GM12878 (cell line): Measurements from ENCODE around the gene TUBA8. TPM values are rescaled to one million over a fixed set of nuclear protein-coding genes. Genes with fewer than 3 reads are reported as not detected.

ENCODE experiments used
- ATAC-seq: fragments of 200-7000 bp; cut with Tn5 transposase; 3 replicates; pipeline ENCODE4 v1.9.1; 2020; ENCODE audit warnings: mild to moderate bottlenecking, moderate library complexity
- BruUV-seq: library from RNA; stranded (reverse); fragments of 400-500 nt; replicated peaks from 2 replicates; lab custom pipeline; 2021; lab: Mats Ljungman, UMichigan
- CTCF ChIA-PET: fragments of 300-600 bp; sonication (Branson Sonifier 250); formaldehyde crosslinking; extraction: SDS; loops from one replicate; lab custom pipeline; 2021; ENCODE audit warnings: inconsistent platforms; lab: Yijun Ruan, JAX
- POLR2A ChIA-PET: fragments of 350-600 bp; formaldehyde crosslinking; extraction: SDS; loops from one replicate; lab custom pipeline; 2021; ENCODE audit warnings: inconsistent platforms; lab: Charles Lee
- RAD21 ChIA-PET: fragments of 300-600 bp; sonication (Branson Sonifier 250); formaldehyde crosslinking; loops from one replicate; lab custom pipeline; 2023; ENCODE audit warnings: antibody characterized with exemption; ENCODE audit not compliant: unreplicated experiment; lab: Charles Lee
- SMC1A ChIA-PET: fragments of 300-600 bp; sonication (Branson Sonifier 250); formaldehyde crosslinking; loops from one replicate; lab custom pipeline; 2023; ENCODE audit not compliant: unreplicated experiment, uncharacterized antibody; lab: Charles Lee
- DNase-seq: peaks from one replicate; pipeline ENCODE4 v3.0.0-alpha.2; 2011; ENCODE audit warnings: low read depth, low spot score
- FAIRE-seq: peaks from 3 replicates; lab custom pipeline; 2011; peaks lifted over from hg19 to GRCh38; lab: Jason Lieb, UNC
- H2AFZ ChIP-seq: 2 replicates; pipeline ENCODE4 v1.6.0; 2011; ENCODE audit warnings: low read depth, low read length, control low read depth; ENCODE audit not compliant: control insufficient read depth
- H3K27ac ChIP-seq: 2 replicates; pipeline ENCODE4 v1.5.1; 2011; ENCODE audit warnings: control low read depth; ENCODE audit not compliant: control insufficient read depth, insufficient read depth
- H3K27me3 ChIP-seq, 2 experiments: replicated peaks in 1 of 2; 2 replicates each; pipeline versions ENCODE4 v1.6.0 to v1.6.1; 2011; ENCODE audit warnings: low read length in 1 of 2; ENCODE audit not compliant: control insufficient read depth in 2 of 2, insufficient read depth in 2 of 2
- H3K36me3 ChIP-seq, 2 experiments: 2 replicates each; pipeline ENCODE4 v1.5.1; 2011; ENCODE audit warnings: low read length in 1 of 2; ENCODE audit not compliant: control insufficient read depth in 2 of 2, insufficient read depth in 2 of 2
- H3K4me1 ChIP-seq: 2 replicates; pipeline ENCODE4 v1.6.1; 2011; ENCODE audit warnings: mild to moderate bottlenecking, low read length, moderate library complexity, mixed read lengths; ENCODE audit not compliant: control insufficient read depth, insufficient read depth
- H3K4me2 ChIP-seq: 2 replicates; pipeline ENCODE4 v1.6.0; 2011; ENCODE audit warnings: control low read depth; ENCODE audit not compliant: control insufficient read depth, insufficient read depth
- H3K4me3 ChIP-seq: fragments of 200-600 bp; sonication (generic); 2 replicates; pipeline ENCODE4 v1.5.1; 2016
- H3K79me2 ChIP-seq: 2 replicates; pipeline ENCODE4 v1.6.0; 2011; ENCODE audit warnings: low read length; ENCODE audit not compliant: control insufficient read depth, insufficient read depth
- H3K9ac ChIP-seq: 2 replicates; pipeline ENCODE4 v1.8.0; 2011; ENCODE audit warnings: low read length, control low read depth, mixed read lengths; ENCODE audit not compliant: control insufficient read depth, insufficient read depth
- H3K9me3 ChIP-seq: replicated peaks from 3 replicates; pipeline ENCODE4 v1.5.1; 2011; ENCODE audit warnings: mild to moderate bottlenecking, low read length; ENCODE audit not compliant: control insufficient read depth, insufficient read depth
- H4K20me1 ChIP-seq: 2 replicates; pipeline ENCODE4 v1.6.0; 2011; ENCODE audit not compliant: control insufficient read depth, insufficient read depth
- ASH2L ChIP-seq: fragments of 300-600, 200-600 bp; sonication (generic); IDR thresholded peaks from 2 replicates; pipeline ENCODE4 v1.6.1; 2017; ENCODE audit warnings: low read depth, mild to moderate bottlenecking, borderline replicate concordance
- BACH1 ChIP-seq: fragments of 450-650 bp; IDR thresholded peaks from 2 replicates; pipeline ENCODE4 v1.6.1; 2017; ENCODE audit warnings: mild to moderate bottlenecking, borderline replicate concordance
- BCL3 ChIP-seq: IDR thresholded peaks from 2 replicates; pipeline ENCODE4 v1.6.1; 2011; ENCODE audit warnings: borderline replicate concordance, low read depth, mild to moderate bottlenecking, moderate library complexity, low read length; ENCODE audit not compliant: insufficient read depth, poor library complexity, severe bottlenecking
- BRCA1 ChIP-seq: IDR thresholded peaks from 2 replicates; pipeline ENCODE4 v1.6.1; 2011; ENCODE audit warnings: low read depth, low read length, improper control_type of control experiment
- CBX3 ChIP-seq: fragments of 200-600 bp; sonication (generic); IDR thresholded peaks from 2 replicates; pipeline ENCODE4 v1.6.1; 2016; ENCODE audit warnings: low read depth, borderline replicate concordance
- GATAD2B ChIP-seq: fragments of 450-650 bp; conservative IDR thresholded peaks from 2 replicates; pipeline ENCODE4 v1.6.1; 2017; ENCODE audit warnings: low read depth, mild to moderate bottlenecking, moderate library complexity
- MEF2B ChIP-seq: fragments of 450-650 bp; IDR thresholded peaks from 2 replicates; pipeline ENCODE4 v1.6.1; 2018; ENCODE audit warnings: mild to moderate bottlenecking, moderate library complexity; ENCODE audit not compliant: partially characterized antibody, poor library complexity, severe bottlenecking
- RAD51 ChIP-seq: fragments of 450-650 bp; IDR thresholded peaks from 2 replicates; pipeline ENCODE4 v1.6.1; 2016; ENCODE audit warnings: moderate library complexity, mild to moderate bottlenecking, inconsistent platforms
- ZNF687 ChIP-seq: fragments of 450-650 bp; IDR thresholded peaks from 2 replicates; pipeline ENCODE4 v1.6.1; 2017; ENCODE audit warnings: mild to moderate bottlenecking, moderate library complexity
- WGBS: methylation state at CpG from one replicate; pipeline ENCODE4 v1.1.6; 2016; ENCODE audit warnings: low lambda C conversion rate; ENCODE audit not compliant: insufficient replicate concordance, insufficient coverage; ENCODE audit errors: missing lambda C conversion rate; 5-methylcytosine and 5-hydroxymethylcytosine counted together
- in situ Hi-C: fragments of 300-500 bp; cut with MboI; formaldehyde crosslinking; loops from 9 replicates; pipeline ENCODE4 v1.14.3; 2018; ENCODE audit warnings: mixed read lengths
- intact Hi-C: fragments of 100-400 bp; cut with micrococcal nuclease; formaldehyde crosslinking; loops from one replicate; pipeline ENCODE4 v1.14.2; 2022; ENCODE audit not compliant: unreplicated experiment
- polyA plus RNA-seq, 11 experiments: library from polyadenylated mRNA; depleted of rRNA in 4 of 11; unstranded in 6 of 11; stranded (reverse) in 5 of 11; fragments of >200 nt; fragmentation: Nextera tagmentation in 4 of 11; fragmentation: Illumina TruSeq in 1 of 11; extraction: Ambion mirVana in 4 of 11; extraction: Trizol in 1 of 11; gene quantifications; 1 replicate in 1 of 11; 2 replicates in 10 of 11; pipeline versions ENCODE4 v1.2.1 to v1.2.3, GENCODE V29; 2011 to 2016; ENCODE audit warnings: inconsistent platforms in 2 of 11, missing spikeins in 2 of 11, low read depth in 1 of 11
- total RNA-seq, 4 experiments: library from RNA; depleted of rRNA in 3 of 4; stranded (reverse); fragments of >200 nt in 3 of 4; fragmentation: Illumina TruSeq in 1 of 4; extraction: Trizol in 1 of 4; gene quantifications; 2 replicates each; pipeline versions ENCODE4 v1.2.1 to v1.2.3, GENCODE V29; 2013 to 2021
- TF ChIP-seq, protein P1 (sequence below): IDR thresholded peaks from 2 replicates; pipeline ENCODE4 v1.6.1; 2012; ENCODE audit warnings: low read depth, low read length, improper control_type of control experiment
- TF ChIP-seq, protein P2 (sequence below): IDR thresholded peaks from 2 replicates; pipeline ENCODE4 v1.6.1; 2011; ENCODE audit warnings: borderline replicate concordance, low read depth, mild to moderate bottlenecking, moderate library complexity, mixed read lengths, low read length; ENCODE audit not compliant: insufficient read depth; ENCODE audit errors: extremely low read length
- TF ChIP-seq, protein P3 (sequence below): fragments of 450-650 bp; IDR thresholded peaks from 2 replicates; pipeline ENCODE4 v1.6.1; 2014; ENCODE audit warnings: mild to moderate bottlenecking

TUBA8 gene
- total and polyA plus RNA-seq, 10 of the 15 experiments (the other 5 are each of a cell fraction or from before 2014, with no cell fraction given): 2.2 to 30.3 (median 21.0) TPM

DNA sequence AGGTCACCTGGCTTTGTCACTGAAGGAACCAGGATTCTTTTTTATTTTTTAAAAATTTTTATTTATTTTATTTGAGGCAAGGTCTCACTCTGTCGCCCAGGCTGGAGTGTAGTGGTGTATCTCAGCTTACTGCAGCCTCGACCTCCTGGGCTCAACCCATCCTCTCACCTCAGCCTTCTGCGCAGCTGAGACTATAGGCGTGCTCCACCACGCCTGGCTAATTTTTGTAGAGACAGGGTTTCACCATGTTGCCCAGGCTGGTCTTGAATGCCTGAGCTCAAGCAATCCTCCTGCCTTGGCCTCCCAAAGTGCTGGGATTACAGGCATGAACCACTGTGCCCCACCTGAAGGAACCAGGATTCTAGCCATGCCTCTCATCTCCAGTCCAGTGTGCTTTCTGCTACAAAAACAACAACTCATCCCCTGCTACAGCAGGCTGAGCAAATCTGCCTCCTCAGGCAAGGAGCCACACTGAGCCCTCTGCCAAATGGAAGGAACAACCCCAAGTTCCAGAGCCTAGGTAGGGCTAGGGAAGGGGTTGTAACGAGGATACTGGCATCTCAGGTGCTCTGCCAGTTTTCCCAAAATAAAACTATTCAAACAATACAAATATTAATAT lies 35.4 kb upstream of the TUBA8 start:
- peaks cover 14% of the 10 kb centered on the region for H3K4me1 ChIP-seq
- WGBS: 86% methylated on average over 6 of the region's 6 CpGs
- SMC1A ChIA-PET: interaction anchor here (0.9 to 10.0 kb wide), 43 partner anchors 10 to 519 kb away, joined by 3 to 98 read pairs (median 7); partner anchors contain the start of gene MICAL3
- TF ChIP-seq BRCA1 (no peak), ASH2L (no peak), RAD51 (no peak), MEF2B (no peak), BCL3 (no peak), BACH1 (no peak), ZNF687 (no peak), GATAD2B (no peak), CBX3 (no peak)
- TF ChIP-seq, protein P1, sequence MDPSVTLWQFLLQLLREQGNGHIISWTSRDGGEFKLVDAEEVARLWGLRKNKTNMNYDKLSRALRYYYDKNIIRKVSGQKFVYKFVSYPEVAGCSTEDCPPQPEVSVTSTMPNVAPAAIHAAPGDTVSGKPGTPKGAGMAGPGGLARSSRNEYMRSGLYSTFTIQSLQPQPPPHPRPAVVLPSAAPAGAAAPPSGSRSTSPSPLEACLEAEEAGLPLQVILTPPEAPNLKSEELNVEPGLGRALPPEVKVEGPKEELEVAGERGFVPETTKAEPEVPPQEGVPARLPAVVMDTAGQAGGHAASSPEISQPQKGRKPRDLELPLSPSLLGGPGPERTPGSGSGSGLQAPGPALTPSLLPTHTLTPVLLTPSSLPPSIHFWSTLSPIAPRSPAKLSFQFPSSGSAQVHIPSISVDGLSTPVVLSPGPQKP: no peak
- TF ChIP-seq, protein P2, sequence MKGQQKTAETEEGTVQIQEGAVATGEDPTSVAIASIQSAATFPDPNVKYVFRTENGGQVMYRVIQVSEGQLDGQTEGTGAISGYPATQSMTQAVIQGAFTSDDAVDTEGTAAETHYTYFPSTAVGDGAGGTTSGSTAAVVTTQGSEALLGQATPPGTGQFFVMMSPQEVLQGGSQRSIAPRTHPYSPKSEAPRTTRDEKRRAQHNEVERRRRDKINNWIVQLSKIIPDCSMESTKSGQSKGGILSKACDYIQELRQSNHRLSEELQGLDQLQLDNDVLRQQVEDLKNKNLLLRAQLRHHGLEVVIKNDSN: no peak
- TF ChIP-seq, protein P3, sequence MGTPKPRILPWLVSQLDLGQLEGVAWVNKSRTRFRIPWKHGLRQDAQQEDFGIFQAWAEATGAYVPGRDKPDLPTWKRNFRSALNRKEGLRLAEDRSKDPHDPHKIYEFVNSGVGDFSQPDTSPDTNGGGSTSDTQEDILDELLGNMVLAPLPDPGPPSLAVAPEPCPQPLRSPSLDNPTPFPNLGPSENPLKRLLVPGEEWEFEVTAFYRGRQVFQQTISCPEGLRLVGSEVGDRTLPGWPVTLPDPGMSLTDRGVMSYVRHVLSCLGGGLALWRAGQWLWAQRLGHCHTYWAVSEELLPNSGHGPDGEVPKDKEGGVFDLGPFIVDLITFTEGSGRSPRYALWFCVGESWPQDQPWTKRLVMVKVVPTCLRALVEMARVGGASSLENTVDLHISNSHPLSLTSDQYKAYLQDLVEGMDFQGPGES: no peak

More for the DNA sequence above, 35.4 kb upstream of the TUBA8 start:
- Histone ChIP-seq H3K9ac (no peak overlapping the region), H3K9me3 (no peaks in the 10 kb centered on the region), H3K36me3 (peaks cover 0 to 3% of the 10 kb centered on the region in 2 experiments; a peak in 1 of 4 replicates), H4K20me1 (no peaks in the 10 kb centered on the region), H3K27me3 (no peaks in the 10 kb centered on the region), H3K27ac (no peak overlapping the region), H3K4me3 (no peak overlapping the region), H2AFZ (no peak overlapping the region), H3K79me2 (peaks cover 37% of the 10 kb centered on the region), H3K4me2 (no peak overlapping the region)
- ATAC-seq (no peak), DNase-seq (no peak), FAIRE-seq (no peak)
- ChIA-PET CTCF (interaction anchor here (0.6 to 7.4 kb wide), 49 partner anchors 8 to 585 kb away, joined by 3 to 167 read pairs (median 7); partner anchors contain the start of genes MICAL3 and TUBA8), POLR2A (interaction anchor here (1.0 to 2.8 kb wide), 4 partner anchors 9 to 245 kb away, joined by 4 to 27 read pairs (median 6); no protein-coding TSS in a partner anchor), RAD21 (interaction anchor here (1.0 to 4.9 kb wide), 48 partner anchors 9 to 516 kb away, joined by 3 to 78 read pairs (median 7); partner anchors contain the start of genes MICAL3, TUBA8 and USP18)
- in situ Hi-C loops (no loop called here), intact Hi-C loops (loop anchor here (5.0 kb wide), 2 partner anchors 183 to 518 kb away; no protein-coding TSS in a partner anchor)
- BruUV-seq: no TSS peak
